NCI-H69 (cell line): ENCODE results near the gene SLC12A8.

Experiments used
- DNase-seq: peaks from one replicate; lab custom pipeline; 2025; lab: John Stamatoyannopoulos, UW

Gene SLC12A8

GRCh38 chr3:125054062-125054448 lies 158.5 kb downstream of the SLC12A8 start:
- DNase-seq = no peak

GRCh38 chr3:125053304-125053699 lies 159.2 kb downstream of the SLC12A8 start:
- DNase-seq = no peak

- peak; percentile 71 for DNase-seq
These were observed 159.8 kb downstream of the SLC12A8 start for GRCh38 chr3:125052624-125053303.

- peak; percentile 40 for DNase-seq
These were observed 160.6 kb downstream of the SLC12A8 start for GRCh38 chr3:125051715-125052581.

- DNase-seq = no peak
These were observed 161.3 kb downstream of the SLC12A8 start for GRCh38 chr3:125051205-125051604.

- peak; percentile 75 for DNase-seq
These were observed 162.0 kb downstream of the SLC12A8 start for GRCh38 chr3:125050488-125051090.

GRCh38 chr3:125048282-125048681 lies 164.3 kb downstream of the SLC12A8 start:
- DNase-seq = no peak

- no peak for DNase-seq
These were observed 166.6 kb downstream of the SLC12A8 start for GRCh38 chr3:125045965-125046364.

- no peak for DNase-seq
These were observed 167.4 kb downstream of the SLC12A8 start for GRCh38 chr3:125045194-125045593.

GRCh38 chr3:125043599-125044151 lies 168.9 kb downstream of the SLC12A8 start:
- DNase-seq = no peak

- no peak for DNase-seq
These were observed 169.7 kb downstream of the SLC12A8 start for GRCh38 chr3:125042725-125043406.

- DNase-seq = peak; percentile 76
These were observed 173.1 kb downstream of the SLC12A8 start for GRCh38 chr3:125039131-125040100.

GRCh38 chr3:125037498-125038150 lies 174.9 kb downstream of the SLC12A8 start:
- DNase-seq = no peak

GRCh38 chr3:125035217-125035616 lies 177.3 kb downstream of the SLC12A8 start:
- DNase-seq = no peak

GRCh38 chr3:125033616-125034015 lies 178.9 kb downstream of the SLC12A8 start:
- DNase-seq = no peak

- no peak for DNase-seq
These were observed 179.4 kb downstream of the SLC12A8 start for GRCh38 chr3:125033135-125033534.

- no peak for DNase-seq
These were observed 179.9 kb downstream of the SLC12A8 start for GRCh38 chr3:125032683-125033082.
